Hematopoietic multipotent progenitor cell treated with erythropoietin and hydrocortisone succinate and interleukin-3 and kit ligand, for 17 days (in vitro differentiated cells): ENCODE data around the gene SH2D1A.

Experiments used
- DNase-seq: peaks from one replicate; pipeline ENCODE4 v3.0.0-alpha.2; 2015; ENCODE audit warnings: low spot score

The SH2D1A gene

DNA sequence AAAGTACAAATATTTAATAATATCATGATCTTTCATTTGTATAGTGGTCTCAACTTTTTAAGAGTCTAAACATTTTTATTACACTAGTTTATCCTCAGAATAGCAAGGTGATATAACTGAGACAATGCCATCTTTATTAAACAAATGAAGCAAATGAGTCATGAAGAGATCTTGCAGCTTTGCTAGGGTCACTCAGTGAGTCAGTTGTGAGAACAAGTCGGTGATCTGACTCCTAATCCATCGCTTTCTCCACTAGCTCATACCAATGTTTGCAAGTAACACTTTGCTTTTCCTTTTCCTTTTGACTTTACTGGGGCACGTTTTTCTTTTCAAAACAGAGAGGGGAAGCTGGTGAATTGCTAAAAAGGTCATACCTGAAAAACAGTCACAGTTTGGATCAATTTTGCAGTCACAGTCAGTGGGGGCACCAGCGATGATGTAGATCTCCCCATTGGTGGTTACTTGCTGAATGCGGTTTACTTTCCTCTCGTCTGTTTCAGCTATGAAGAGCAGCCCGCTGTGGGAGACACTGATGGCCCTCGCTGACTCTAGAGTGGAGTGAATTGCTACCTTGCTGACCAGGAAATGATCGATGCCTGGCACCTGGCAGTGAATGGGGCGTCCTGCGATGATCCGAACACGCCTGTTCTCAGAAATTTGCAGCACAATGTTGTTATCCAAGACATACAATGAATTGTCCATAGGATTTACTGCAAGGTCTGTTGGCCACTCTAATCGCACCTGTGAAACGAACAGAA lies 75.7 kb downstream of the SH2D1A start:
- no peak for DNase-seq
